Transverse colon (tissue), 4 donors: ENCODE measurements around the gene MMD. TPM values are rescaled to one million over a fixed set of nuclear protein-coding genes. Genes with fewer than 3 reads are reported as not detected.

Experiments
- DNase-seq: peaks from one replicate; pipeline ENCODE4 v3.0.0-alpha.2; 2019
- H3K27ac ChIP-seq, 4 donors: fragments of 200-600 bp; sonication (generic); 2 replicates each; pipeline ENCODE4 v1.5.1; 2016 to 2018; ENCODE audit warnings: inconsistent platforms in 4 of 4
- H3K27me3 ChIP-seq: fragments of 200-600 bp; sonication (generic); 2 replicates; pipeline ENCODE4 v1.5.1; 2017; ENCODE audit warnings: inconsistent platforms
- H3K36me3 ChIP-seq, 4 donors: fragments of 200-600 bp; sonication (generic); 2 replicates each; pipeline ENCODE4 v1.5.1; 2017 to 2019; ENCODE audit warnings: inconsistent platforms in 4 of 4
- H3K4me1 ChIP-seq, 4 donors: fragments of 200-600 bp; sonication (generic); 2 replicates each; pipeline ENCODE4 v1.5.1; 2017 to 2020; ENCODE audit warnings: inconsistent platforms in 4 of 4
- H3K4me3 ChIP-seq, 4 donors: fragments of 200-600 bp; sonication (generic); 1 replicate in 1 of 4; 2 replicates in 3 of 4; pipeline versions ENCODE4 v1.5.1 to v1.6.1; 2017 to 2019; ENCODE audit warnings: inconsistent platforms in 4 of 4
- H3K9me3 ChIP-seq, 2 donors: fragments of 200-600 bp; sonication (generic); 2 replicates each; pipeline ENCODE4 v1.5.1; 2017 to 2019; ENCODE audit warnings: inconsistent platforms in 2 of 2
- CTCF ChIP-seq, 5 experiments: fragments of 200-600 bp in 3 of 5; fragments of 450-650 bp in 2 of 5; sonication (generic) in 3 of 5; IDR thresholded peaks; 1 replicate in 2 of 5; 2 replicates in 3 of 5; pipeline ENCODE4 v1.5.1; 2016 to 2017; ENCODE audit warnings: antibody characterized with exemption in 5 of 5, inconsistent platforms in 3 of 5, mild to moderate bottlenecking in 2 of 5, moderate library complexity in 1 of 5
- EP300 ChIP-seq: sonication (generic); formaldehyde crosslinking; IDR thresholded peaks from one replicate; pipeline ENCODE4 v1.6.1; 2017; ENCODE audit warnings: antibody characterized with exemption, low read depth
- POLR2A ChIP-seq: fragments of 450-650 bp; IDR thresholded peaks from one replicate; pipeline ENCODE4 v1.6.1; 2016; ENCODE audit warnings: antibody characterized with exemption, mild to moderate bottlenecking, moderate library complexity
- POLR2AphosphoS5 ChIP-seq, 3 donors: sonication (generic); formaldehyde crosslinking; IDR thresholded peaks; one replicate each; pipeline ENCODE4 v1.6.1; 2016; ENCODE audit warnings: antibody characterized with exemption in 3 of 3
- WGBS, 2 donors: methylation state at CpG; one replicate each; pipeline ENCODE4 v1.1.5; 2018; ENCODE audit warnings: low coverage in 1 of 2; 5-methylcytosine and 5-hydroxymethylcytosine counted together
- in situ Hi-C, 4 donors: fragments of 200-750 bp; cut with MboI; loops; one replicate each; pipeline versions ENCODE4 v1.15.0 to v1.15.1; 2017; ENCODE audit warnings: low sequenced_read_pairs in 3 of 4, low pct_ligation_motif_present in 1 of 4, low pct_unique_long_range_greater_than_20kb in 1 of 4
- intact Hi-C: fragments of 100-400 bp; cut with DNase I; formaldehyde crosslinking; loops from one replicate; pipeline ENCODE4 v1.15.1; 2023; ENCODE audit warnings: low total_unique reads
- total RNA-seq, 4 donors: library from RNA; depleted of rRNA; stranded (reverse); fragments of >200 nt; gene quantifications; one replicate each; pipeline ENCODE4 v1.1.0, GENCODE V29; 2016

The MMD gene
- total RNA-seq, 4 donors from 2014 or later = 4.8 to 18.9 (median 14.3) TPM

- DNase-seq = no peak
- H3K27ac ChIP-seq = no peak overlapping the region
- H3K9me3 ChIP-seq = no peaks in the 10 kb centered on the region
- H3K27me3 ChIP-seq = no peaks in the 10 kb centered on the region
- H3K4me1 ChIP-seq = peaks cover 0 to 29% (median 24%) of the 10 kb centered on the region in 4 donors
- peaks cover 0 to 18% (median 0%) of the 10 kb centered on the region in 4 donors for H3K36me3 ChIP-seq
- intact Hi-C loops (no loop called here), in situ Hi-C loops (no loop called here)
- 87% methylated on average over 5 of the region's 5 CpGs; no CpG with 5 or more reads in 1 of the 2 donors for WGBS, 2 donors
- no peak overlapping the region for H3K4me3 ChIP-seq
- TF ChIP-seq POLR2AphosphoS5 (IDR thresholded peaks at IDR 0.05) (no peak), CTCF (IDR thresholded peaks at IDR 0.05) (no peak), POLR2A (no peak), EP300 (no peak)
Observed at GRCh38 chr17:55398689-55399088, 22.9 kb downstream of the MMD start.

GRCh38 chr17:55395803-55396505 lies 25.7 kb downstream of the MMD start:
- intact Hi-C loops (no loop called here), in situ Hi-C loops (no loop called here)
- peak overlapping the region in 1 of 4 donors; percentile 44 for H3K27ac ChIP-seq
- TF ChIP-seq POLR2A = no peak
- no peak for TF ChIP-seq CTCF (IDR thresholded peaks at IDR 0.05)
- no peak for TF ChIP-seq EP300
- no peak for TF ChIP-seq POLR2AphosphoS5 (IDR thresholded peaks at IDR 0.05)
- peaks cover 0 to 23% (median 18%) of the 10 kb centered on the region in 4 donors for H3K4me1 ChIP-seq
- H3K9me3 ChIP-seq = no peaks in the 10 kb centered on the region
- H3K27me3 ChIP-seq = no peaks in the 10 kb centered on the region
- DNase-seq = no peak
- H3K36me3 ChIP-seq = peaks cover 0 to 15% (median 0%) of the 10 kb centered on the region in 4 donors
- 93 to 94% methylated on average over 5 of the region's 5 CpGs for WGBS, 2 donors
- no peak overlapping the region for H3K4me3 ChIP-seq

- in situ Hi-C loops (no loop called here), intact Hi-C loops (no loop called here)
- no peak for TF ChIP-seq POLR2A
- no peak for TF ChIP-seq POLR2AphosphoS5 (IDR thresholded peaks at IDR 0.05)
- no peak for TF ChIP-seq EP300
- no peak for TF ChIP-seq CTCF (IDR thresholded peaks at IDR 0.05)
- no peak overlapping the region for H3K4me3 ChIP-seq
- peak; percentile 10 for DNase-seq
- peaks cover 0 to 6% (median 0%) of the 10 kb centered on the region in 4 donors for H3K36me3 ChIP-seq
- H3K27me3 ChIP-seq = no peaks in the 10 kb centered on the region
- WGBS, 2 donors = 46 to 69% methylated on average over 4 to 6 of the region's 6 CpGs
- no peaks in the 10 kb centered on the region for H3K9me3 ChIP-seq
- H3K4me1 ChIP-seq = peaks cover 0 to 23% (median 18%) of the 10 kb centered on the region in 4 donors
- peak overlapping the region; percentile 43 to 65 (median 46) for H3K27ac ChIP-seq
Observed at GRCh38 chr17:55394357-55395021, 27.1 kb downstream of the MMD start.

GRCh38 chr17:55391764-55392467 lies 29.7 kb downstream of the MMD start:
- WGBS, 2 donors = 93 to 100% methylated on average over 3 of the region's 3 CpGs
- H3K4me1 ChIP-seq = peaks cover 0 to 23% (median 18%) of the 10 kb centered on the region in 4 donors
- intact Hi-C loops (no loop called here), in situ Hi-C loops (no loop called here)
- H3K27me3 ChIP-seq = no peaks in the 10 kb centered on the region
- no peaks in the 10 kb centered on the region for H3K9me3 ChIP-seq
- TF ChIP-seq POLR2A (no peak), EP300 (no peak), CTCF (IDR thresholded peaks at IDR 0.05) (no peak), POLR2AphosphoS5 (IDR thresholded peaks at IDR 0.05) (no peak)
- no peak for DNase-seq
- H3K36me3 ChIP-seq = no peaks in the 10 kb centered on the region
- no peak overlapping the region for H3K27ac ChIP-seq
- H3K4me3 ChIP-seq = no peak overlapping the region
